CD4-positive, CD25-positive, alpha-beta regulatory T cell (primary cell): ENCODE measurements around the gene EML2. TPM values are rescaled to one million over a fixed set of nuclear protein-coding genes. Genes with fewer than 3 reads are reported as not detected.
A peak's percentile ranks its signal among the peaks of the same experiment; 100 is the strongest.
"Not testable (repeated sequence)": the region's sequence is repeated elsewhere in the genome, so short reads cannot be mapped to it uniquely, and the experiment has no call there.

Source experiments
- ATAC-seq, 2 donors: fragments of 150-1000 bp; cut with Tn5 transposase; one replicate each; pipeline ENCODE4 v1.10.0; 2021; ENCODE audit warnings: low read depth in 2 of 2, moderate number of reproducible peaks in 2 of 2, moderate library complexity in 1 of 2
- DNase-seq, 3 donors: peaks; one replicate each; pipeline versions ENCODE4 v3.0.0 to v3.0.0-alpha.2; 2012 to 2022; ENCODE audit warnings: mixed read lengths in 1 of 3
- H3K27ac ChIP-seq: one replicate; pipeline ENCODE4 v1.7.0; 2013; ENCODE audit warnings: mild to moderate bottlenecking, low read length; ENCODE audit not compliant: insufficient read depth, poor library complexity, severe bottlenecking
- H3K27me3 ChIP-seq: one replicate; pipeline ENCODE4 v1.7.0; 2013; ENCODE audit warnings: low read length; ENCODE audit not compliant: control insufficient read depth, insufficient read depth
- H3K36me3 ChIP-seq: one replicate; pipeline ENCODE4 v1.7.0; 2013; ENCODE audit warnings: mild to moderate bottlenecking, low read length, moderate library complexity; ENCODE audit not compliant: control insufficient read depth, insufficient read depth
- H3K4me1 ChIP-seq: 2 replicates; pipeline ENCODE4 v1.7.0; 2013; ENCODE audit warnings: mild to moderate bottlenecking, low read length; ENCODE audit not compliant: insufficient read depth, control insufficient read depth, poor library complexity, severe bottlenecking
- H3K4me3 ChIP-seq: one replicate; pipeline ENCODE4 v1.7.0; 2013; ENCODE audit warnings: low read depth, mild to moderate bottlenecking, low read length, moderate library complexity
- H3K9me3 ChIP-seq, 2 experiments: 1 replicate in 1 of 2; 2 replicates in 1 of 2; pipeline ENCODE4 v1.7.0; 2013; ENCODE audit warnings: low read length in 2 of 2, mild to moderate bottlenecking in 1 of 2, moderate library complexity in 1 of 2; ENCODE audit not compliant: control insufficient read depth in 2 of 2
- H3K27ac Mint-ChIP-seq, 3 donors: one replicate each; pipeline ENCODE4 v1.8.0; 2020 to 2022; ENCODE audit warnings: mild to moderate bottlenecking in 3 of 3, mixed read lengths in 3 of 3, moderate library complexity in 2 of 3
- H3K27me3 Mint-ChIP-seq: one replicate; pipeline ENCODE4 v1.8.0; 2022; ENCODE audit warnings: mild to moderate bottlenecking, mixed read lengths
- H3K36me3 Mint-ChIP-seq: one replicate; pipeline ENCODE4 v1.8.0; 2020; ENCODE audit warnings: mixed read lengths
- H3K4me1 Mint-ChIP-seq, 4 donors: one replicate each; pipeline ENCODE4 v1.8.0; 2020 to 2022; ENCODE audit warnings: mixed read lengths in 4 of 4, mild to moderate bottlenecking in 1 of 4
- H3K4me3 Mint-ChIP-seq, 4 donors: one replicate each; pipeline ENCODE4 v1.8.0; 2020 to 2022; ENCODE audit warnings: mild to moderate bottlenecking in 4 of 4, mixed read lengths in 4 of 4, moderate library complexity in 3 of 4
- H3K9me3 Mint-ChIP-seq, 7 donors: one replicate each; pipeline ENCODE4 v1.8.0; 2020 to 2022; ENCODE audit warnings: mixed read lengths in 7 of 7, mild to moderate bottlenecking in 3 of 7, moderate library complexity in 2 of 7
- polyA plus RNA-seq, 4 donors: library from polyadenylated mRNA; unstranded; fragments of 300-500 nt; fragmentation: Illumina TruSeq; gene quantifications; one replicate each; pipeline ENCODE4 v1.2.3, GENCODE V29; 2021
- total RNA-seq: library from RNA; stranded (reverse); gene quantifications from one replicate; pipeline ENCODE4 v1.2.3, GENCODE V29; 2022

Gene EML2
- total and polyA plus RNA-seq, 5 donors from 2014 or later: 15.1 to 90.0 (median 21.2) TPM

GRCh38 chr19:45623984-45624383 lies 15.2 kb downstream of the EML2 start:
- Mint-ChIP-seq H3K36me3 (peaks cover 20% of the 10 kb centered on the region), H3K4me1 (peaks cover 0 to 6% (median 0%) of the 10 kb centered on the region in 4 donors), H3K27ac (no peak overlapping the region), H3K4me3 (no peak overlapping the region), H3K27me3 (no peaks in the 10 kb centered on the region), H3K9me3 (peaks cover 0 to 1% (median 0%) of the 10 kb centered on the region in 7 donors)
- no peaks in the 10 kb centered on the region for H3K9me3 ChIP-seq
- no peak for DNase-seq
- no peak overlapping the region for H3K27ac ChIP-seq
- no peaks in the 10 kb centered on the region for H3K4me1 ChIP-seq
- H3K4me3 ChIP-seq: no peak overlapping the region
- peaks cover 62% of the 10 kb centered on the region for H3K36me3 ChIP-seq
- H3K27me3 ChIP-seq: no peaks in the 10 kb centered on the region
- ATAC-seq: no peak

DNA sequence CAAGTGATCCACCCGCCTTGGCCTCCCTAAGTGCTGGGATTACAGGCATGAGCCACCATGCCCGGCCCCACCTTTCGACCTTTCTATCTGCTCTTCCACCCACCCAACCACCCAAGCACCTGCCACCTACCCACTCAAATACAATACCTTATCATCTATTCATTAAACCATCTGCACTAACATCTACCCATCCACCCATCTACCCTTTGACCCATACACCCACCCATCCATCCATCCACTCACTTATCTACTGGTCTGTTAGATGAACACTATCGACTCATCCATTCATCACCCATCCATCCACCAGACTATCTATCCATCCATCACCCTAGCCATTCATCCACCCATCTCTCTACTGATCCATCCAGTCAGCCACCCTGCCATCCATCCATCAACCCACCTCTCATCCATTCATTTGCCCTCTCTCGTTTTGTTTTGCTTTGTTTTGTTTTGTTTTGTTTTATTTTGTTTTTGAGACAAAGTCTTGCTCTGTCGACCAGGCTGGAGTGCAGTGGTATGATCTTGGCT lies 17.2 kb downstream of the EML2 start:
- Mint-ChIP-seq H3K27ac (peak overlapping the region in 2 of 3 donors; percentile 64 to 90), H3K27me3 (no peaks in the 10 kb centered on the region), H3K36me3 (peaks cover 23% of the 10 kb centered on the region), H3K4me3 (no peak overlapping the region), H3K4me1 (peaks cover 0 to 6% (median 0%) of the 10 kb centered on the region in 4 donors), H3K9me3 (peaks cover 0 to 1% (median 0%) of the 10 kb centered on the region in 7 donors)
- Histone ChIP-seq H3K36me3 (peaks cover 63% of the 10 kb centered on the region), H3K4me3 (no peak overlapping the region), H3K27ac (no peak overlapping the region), H3K27me3 (no peaks in the 10 kb centered on the region), H3K4me1 (no peaks in the 10 kb centered on the region), H3K9me3 (no peaks in the 10 kb centered on the region)
- DNase-seq: no peak
- no peak for ATAC-seq

GRCh38 chr19:45621389-45621788 lies 17.8 kb downstream of the EML2 start:
- no peaks in the 10 kb centered on the region for H3K9me3 ChIP-seq
- ATAC-seq: no peak
- H3K27ac ChIP-seq: no peak overlapping the region
- H3K27me3 ChIP-seq: no peaks in the 10 kb centered on the region
- no peaks in the 10 kb centered on the region for H3K4me1 ChIP-seq
- H3K4me3 ChIP-seq: no peak overlapping the region
- peaks cover 58% of the 10 kb centered on the region for H3K36me3 ChIP-seq
- Mint-ChIP-seq H3K4me3 (no peak overlapping the region), H3K4me1 (peaks cover 0 to 6% (median 0%) of the 10 kb centered on the region in 4 donors), H3K36me3 (peaks cover 23% of the 10 kb centered on the region), H3K27ac (no peak overlapping the region), H3K9me3 (peaks cover 0 to 1% (median 0%) of the 10 kb centered on the region in 7 donors), H3K27me3 (no peaks in the 10 kb centered on the region)
- no peak for DNase-seq

GRCh38 chr19:45616704-45617017 lies 22.5 kb downstream of the EML2 start:
- H3K36me3 ChIP-seq: peaks cover 66% of the 10 kb centered on the region

GRCh38 chr19:45615795-45616703 lies 23.1 kb downstream of the EML2 start:
- peak; percentile 69 to 85 (median 73) for DNase-seq
- H3K36me3 ChIP-seq: peaks cover 61% of the 10 kb centered on the region
- H3K27ac Mint-ChIP-seq: peak overlapping the region; percentile 6 to 38 (median 36)
- no peaks in the 10 kb centered on the region for H3K27me3 Mint-ChIP-seq
- peaks cover 4 to 15% (median 9%) of the 10 kb centered on the region in 4 donors for H3K4me1 Mint-ChIP-seq
- H3K36me3 Mint-ChIP-seq: peaks cover 26% of the 10 kb centered on the region
- ATAC-seq: peak; percentile 77 to 86
- H3K27ac ChIP-seq: peak overlapping the region; percentile 47
- H3K4me3 ChIP-seq: no peak overlapping the region
- H3K4me1 ChIP-seq: no peaks in the 10 kb centered on the region
- no peaks in the 10 kb centered on the region for H3K9me3 Mint-ChIP-seq
- no peaks in the 10 kb centered on the region for H3K9me3 ChIP-seq
- no peak overlapping the region for H3K4me3 Mint-ChIP-seq
- no peaks in the 10 kb centered on the region for H3K27me3 ChIP-seq

More at GRCh38 chr19:45616704-45617017, 22.5 kb downstream of the EML2 start:
- no peaks in the 10 kb centered on the region for H3K9me3 ChIP-seq
- no peaks in the 10 kb centered on the region for H3K9me3 Mint-ChIP-seq
- peaks cover 23% of the 10 kb centered on the region for H3K36me3 Mint-ChIP-seq
- ATAC-seq (no peak), DNase-seq (no peak)
- no peaks in the 10 kb centered on the region for H3K27me3 Mint-ChIP-seq
- H3K4me3 ChIP-seq: no peak overlapping the region
- H3K27ac Mint-ChIP-seq: peak overlapping the region in 1 of 3 donors; percentile 38
- H3K4me3 Mint-ChIP-seq: no peak overlapping the region
- no peaks in the 10 kb centered on the region for H3K4me1 ChIP-seq
- H3K27ac ChIP-seq: no peak overlapping the region
- H3K4me1 Mint-ChIP-seq: peaks cover 4 to 15% (median 9%) of the 10 kb centered on the region in 4 donors
- no peaks in the 10 kb centered on the region for H3K27me3 ChIP-seq

DNA sequence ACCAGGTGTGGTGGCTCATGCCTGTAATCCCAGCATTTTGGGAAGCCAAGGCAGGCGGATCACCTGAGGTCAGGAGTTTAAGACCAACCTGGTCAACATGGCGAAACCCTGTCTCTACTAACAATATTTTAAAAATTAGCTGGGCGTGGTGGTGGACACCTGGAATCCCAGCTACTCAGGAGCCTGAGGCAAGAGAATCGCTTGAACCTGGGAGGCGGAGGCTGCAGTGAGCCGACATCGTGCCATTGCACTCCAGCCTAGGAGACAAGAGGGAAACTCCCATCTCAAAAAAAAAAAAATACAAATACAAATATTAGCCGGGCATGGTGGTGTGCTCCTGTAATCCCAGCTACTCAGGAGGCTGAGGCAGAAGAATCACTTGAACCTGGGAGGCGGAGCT lies 24.1 kb downstream of the EML2 start:
- not testable (repeated sequence) for H3K4me3 Mint-ChIP-seq, H3K9me3 Mint-ChIP-seq, H3K9me3 ChIP-seq, H3K27me3 Mint-ChIP-seq, ATAC-seq, H3K4me1 ChIP-seq, H3K4me3 ChIP-seq, DNase-seq, H3K27ac ChIP-seq, H3K27me3 ChIP-seq
- Mint-ChIP-seq H3K4me1 (peaks cover 4 to 15% (median 9%) of the 10 kb centered on the region in 4 donors), H3K36me3 (peaks cover 30% of the 10 kb centered on the region), H3K27ac (peak overlapping the region in 1 of 3 donors; percentile 14)
- H3K36me3 ChIP-seq: peaks cover 55% of the 10 kb centered on the region

DNA sequence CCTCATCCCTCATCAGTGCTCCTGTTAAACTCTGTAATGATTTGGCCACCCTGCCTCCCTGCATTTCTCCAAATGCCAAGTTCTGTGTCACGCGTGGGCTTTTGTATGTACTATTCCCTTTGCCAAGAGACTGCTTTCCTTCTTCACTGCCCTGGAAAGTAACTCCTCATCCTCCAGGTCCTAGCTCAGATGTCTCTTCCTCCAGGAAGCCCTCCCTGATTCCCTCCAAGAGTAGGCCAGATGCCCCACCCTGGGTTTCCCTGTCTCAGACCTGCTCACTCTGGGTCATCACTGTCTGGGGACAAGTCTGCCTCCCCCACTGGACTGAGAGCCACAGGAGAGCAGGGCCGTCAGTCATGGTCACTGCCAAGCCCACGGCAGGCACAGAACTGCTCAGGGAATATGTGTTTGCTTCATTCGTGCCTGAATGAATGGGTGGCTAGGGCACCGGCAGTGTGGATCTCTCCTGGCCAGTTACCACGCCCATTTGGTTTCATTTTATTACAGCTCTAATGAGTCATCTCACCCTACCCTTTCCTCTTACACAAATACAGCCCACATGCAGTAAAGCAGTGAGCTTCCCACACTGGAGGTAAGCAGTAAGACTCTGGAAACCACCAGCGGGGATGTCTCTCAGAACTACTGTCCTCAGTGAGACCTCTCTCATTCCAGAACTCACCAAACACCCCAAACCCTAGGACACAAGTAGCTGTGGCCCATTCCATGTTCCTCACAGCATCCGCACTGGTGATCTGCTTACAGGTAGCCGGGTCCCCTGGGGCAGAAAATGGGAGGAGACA lies 25.1 kb downstream of the EML2 start:
- DNase-seq (peak in 1 of 3 donors; percentile 82), ATAC-seq (peak; percentile 70)
- no peak overlapping the region for H3K4me3 Mint-ChIP-seq
- peaks cover 52% of the 10 kb centered on the region for H3K36me3 ChIP-seq
- H3K27ac Mint-ChIP-seq: peak overlapping the region; percentile 72 to 85 (median 83)
- H3K9me3 Mint-ChIP-seq: peaks cover 0 to 3% (median 0%) of the 10 kb centered on the region in 7 donors
- H3K27me3 ChIP-seq: no peaks in the 10 kb centered on the region
- no peaks in the 10 kb centered on the region for H3K4me1 ChIP-seq
- peaks cover 4 to 15% (median 9%) of the 10 kb centered on the region in 4 donors for H3K4me1 Mint-ChIP-seq
- H3K27ac ChIP-seq: no peak overlapping the region
- H3K4me3 ChIP-seq: no peak overlapping the region
- H3K27me3 Mint-ChIP-seq: no peaks in the 10 kb centered on the region
- peaks cover 39% of the 10 kb centered on the region for H3K36me3 Mint-ChIP-seq
- no peaks in the 10 kb centered on the region for H3K9me3 ChIP-seq
